SW480 (cell line): ENCODE measurements around the gene DPYSL5.
A peak's percentile ranks its signal among the peaks of the same experiment; 100 is the strongest.
"Not testable (repeated sequence)": the region's sequence is repeated elsewhere in the genome, so short reads cannot be mapped to it uniquely, and the experiment has no call there.

Experiments
- DNase-seq: peaks from one replicate; pipeline ENCODE4 v3.0.0-alpha.2; 2016; ENCODE audit warnings: low spot score

The DPYSL5 gene

DNA sequence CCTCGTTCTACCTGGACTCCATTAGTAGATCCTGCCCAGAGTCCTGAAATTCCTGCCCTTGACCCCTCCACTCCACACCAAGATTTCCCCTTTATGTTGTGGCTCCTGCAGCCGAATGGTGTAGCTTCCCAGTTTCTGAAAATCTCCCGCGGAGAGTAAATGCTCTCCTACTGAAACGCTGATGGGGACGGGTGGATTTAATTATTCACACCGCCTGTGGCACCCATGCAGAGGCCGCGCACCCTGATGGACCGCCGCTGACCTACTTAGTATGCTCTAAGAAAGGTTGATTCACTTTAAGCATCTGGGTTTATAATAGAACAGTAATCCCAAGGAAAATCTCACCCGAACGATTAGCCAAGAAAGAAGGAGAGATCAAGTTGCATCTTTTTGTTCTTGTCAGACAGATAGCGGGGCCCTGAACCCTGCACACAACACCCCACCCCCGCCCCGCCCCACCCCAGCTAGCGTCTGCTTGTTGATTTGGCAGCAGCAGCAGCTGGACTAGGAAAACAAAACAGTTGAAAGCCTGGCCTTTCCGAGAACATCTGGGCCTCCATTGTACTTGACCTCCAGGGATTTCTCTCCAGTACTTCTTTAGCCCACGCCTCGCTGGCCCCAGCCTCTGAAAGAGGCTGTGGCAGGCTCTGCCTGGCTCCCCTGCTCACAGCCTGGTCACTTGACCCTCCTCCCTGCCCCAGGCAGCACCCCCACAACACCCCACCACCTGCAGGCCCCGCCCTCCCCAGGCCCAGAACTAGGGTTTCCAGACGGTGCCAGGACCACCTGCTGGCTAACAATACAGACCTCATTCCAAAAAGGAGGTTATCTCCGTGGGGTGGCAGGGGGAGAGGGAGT is 53.6 kb downstream of the DPYSL5 start:
- DNase-seq: no peak

DNA sequence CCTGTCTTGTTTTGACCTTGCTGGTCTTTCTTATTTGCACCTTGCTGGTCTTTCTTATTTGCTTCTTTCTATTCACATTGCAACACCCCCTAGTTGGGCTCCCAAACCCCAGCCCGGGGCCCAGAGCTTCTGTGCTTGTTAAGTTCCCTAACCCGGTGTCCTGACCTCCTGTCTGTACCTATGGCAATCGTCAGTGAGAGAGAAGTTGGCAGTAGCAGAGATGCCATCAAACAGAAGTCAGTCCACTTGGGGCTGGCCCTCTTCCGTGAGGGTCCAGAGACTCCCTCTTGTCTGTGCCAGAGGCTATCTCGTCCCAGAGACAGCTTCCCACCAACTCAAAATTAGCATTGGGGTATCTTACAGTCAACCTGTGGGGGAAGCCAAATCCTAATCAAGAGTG is 55.7 kb downstream of the DPYSL5 start:
- no peak for DNase-seq

DNA sequence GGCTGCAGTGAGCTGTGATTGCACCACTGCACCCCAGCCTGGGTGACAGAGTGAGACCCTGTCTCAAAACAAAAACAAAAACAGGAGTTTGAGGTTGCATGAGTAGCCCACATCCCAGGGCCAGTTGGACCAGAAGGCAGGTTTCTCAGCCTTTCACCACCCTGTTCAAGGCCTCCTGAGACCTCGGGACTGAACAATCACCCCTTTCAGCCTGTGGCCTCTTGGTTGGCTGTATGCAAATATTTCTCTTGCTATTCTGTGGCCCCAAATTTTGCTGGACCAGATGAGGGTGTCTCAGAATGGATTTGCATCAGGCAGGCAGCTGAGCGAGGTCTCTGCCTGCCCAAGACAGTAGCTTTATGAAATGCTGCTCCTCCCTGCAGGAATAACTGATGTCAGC is 56.9 kb downstream of the DPYSL5 start:
- DNase-seq: no peak

DNA sequence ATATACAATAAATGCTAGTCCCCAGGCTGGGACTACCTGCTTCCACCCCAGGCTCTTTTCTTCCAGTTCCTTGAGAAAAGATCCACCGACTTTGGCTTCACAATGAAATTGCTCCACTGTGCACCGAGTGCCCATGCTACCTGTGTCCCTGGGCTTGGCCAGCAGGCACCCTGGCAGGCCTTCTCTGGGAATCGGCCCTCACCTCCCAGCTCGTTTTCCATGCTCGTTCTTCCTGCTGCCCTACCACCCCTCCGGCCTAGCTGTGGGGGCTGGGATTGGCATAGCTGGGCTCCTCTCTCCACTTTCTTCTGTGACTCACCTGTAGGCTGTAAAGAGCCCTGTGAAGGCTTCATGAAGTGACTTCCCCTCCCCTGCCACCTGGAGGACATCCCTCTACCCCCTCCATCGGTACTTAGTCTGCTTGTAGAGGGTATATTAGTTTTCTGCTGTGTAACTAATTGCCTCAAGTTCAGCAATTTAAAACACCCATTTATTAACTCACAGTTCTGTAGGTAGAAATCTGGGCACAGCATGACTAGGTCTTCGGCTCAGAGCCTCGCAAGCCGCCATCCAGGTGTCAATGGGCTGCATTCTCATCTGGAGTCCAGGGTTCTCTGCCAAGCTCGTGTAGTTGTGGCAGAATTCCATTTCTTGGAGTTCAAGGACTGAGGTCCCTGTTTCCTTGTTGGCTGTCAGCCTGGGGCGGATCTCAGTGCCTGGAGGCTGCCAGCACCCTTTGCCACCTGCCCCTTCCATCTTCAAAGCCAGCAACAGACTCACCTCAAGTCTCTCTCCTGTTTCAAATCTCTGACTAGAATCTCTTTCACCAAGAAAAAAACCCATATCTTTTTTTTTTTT is 57.6 kb downstream of the DPYSL5 start:
- DNase-seq: no peak

DNA sequence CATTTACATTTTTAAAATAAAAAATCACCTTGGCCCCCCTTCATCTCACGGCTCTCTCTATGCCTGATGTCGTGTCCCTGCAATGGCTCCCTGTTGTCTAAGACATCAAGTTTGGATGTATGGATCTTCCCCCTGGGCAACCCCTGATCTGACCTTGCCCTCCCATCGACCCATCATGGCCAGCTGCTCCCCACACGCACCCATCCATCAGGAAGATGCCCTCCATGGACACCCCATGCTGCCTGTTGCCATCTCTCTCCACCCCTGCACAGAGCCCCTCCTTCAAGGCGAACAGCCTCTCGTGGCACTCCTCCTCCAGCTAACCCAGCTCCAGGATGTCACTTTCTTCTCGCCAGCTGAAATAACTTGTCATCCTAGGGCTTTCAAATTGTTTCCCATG is 59.5 kb downstream of the DPYSL5 start:
- no peak for DNase-seq

DNA sequence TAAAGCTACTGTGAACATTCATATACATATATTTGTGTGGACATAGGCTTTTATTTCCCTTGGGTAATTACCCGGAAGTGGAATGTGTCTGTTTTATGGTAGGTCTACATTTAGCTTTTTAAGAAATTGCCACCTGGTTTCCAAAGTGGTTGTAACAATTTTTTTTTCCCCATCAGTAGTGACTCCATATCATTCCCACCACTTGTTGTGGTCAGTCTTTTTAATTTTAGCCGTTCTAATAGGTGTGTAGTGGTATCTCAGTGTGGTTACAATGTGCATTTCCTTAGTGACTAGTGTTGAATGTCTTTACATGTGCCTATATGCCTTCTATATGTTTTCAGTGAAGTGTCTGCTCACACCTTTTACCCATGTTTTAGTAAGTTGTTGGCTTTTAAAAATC is 62.2 kb downstream of the DPYSL5 start:
- no peak for DNase-seq

DNA sequence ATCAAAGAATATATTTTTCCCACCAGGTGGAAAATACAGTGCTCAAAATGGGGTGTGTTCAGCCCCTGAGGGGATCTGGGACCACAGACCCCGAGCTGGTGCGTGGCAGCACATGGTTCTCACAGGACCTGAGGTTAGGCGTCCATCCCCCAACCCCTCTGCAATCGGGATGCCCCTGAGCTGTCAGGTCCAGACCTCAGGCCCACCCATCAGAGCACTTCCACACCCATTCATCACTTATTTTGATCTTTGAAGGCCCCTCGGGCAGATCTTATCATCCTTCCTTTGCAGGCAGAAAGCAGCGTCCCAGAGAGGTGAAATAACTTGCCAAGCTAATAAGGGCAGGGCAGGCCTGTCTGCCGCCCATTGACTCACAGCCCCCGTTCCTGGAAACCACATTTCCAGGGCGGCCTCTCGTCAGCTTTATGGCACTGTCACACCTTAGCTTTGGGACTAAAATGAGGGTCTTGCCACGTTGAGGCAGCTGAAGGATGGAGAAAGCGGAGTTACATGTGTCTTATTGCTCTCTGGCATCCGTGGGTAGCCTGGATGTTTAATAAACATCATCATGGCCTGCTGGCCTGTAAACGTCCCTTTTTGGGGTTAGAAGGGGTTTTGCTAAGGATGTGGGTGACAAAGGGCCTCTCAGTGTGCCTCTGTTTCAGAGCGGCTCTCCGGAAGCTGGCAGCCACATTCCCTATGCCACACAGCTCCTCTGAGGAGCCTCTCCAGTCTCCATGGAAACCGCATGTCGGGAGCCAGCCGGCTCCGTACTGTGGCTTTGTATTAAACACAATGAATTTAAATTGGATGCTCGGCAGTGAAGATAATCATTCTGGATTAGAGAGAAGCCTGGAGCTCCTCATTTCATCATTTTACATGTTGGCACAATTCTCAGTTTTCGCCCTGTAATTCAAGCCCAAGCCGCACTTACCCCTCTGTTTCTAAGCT is 64.3 kb downstream of the DPYSL5 start:
- DNase-seq: no peak

DNA sequence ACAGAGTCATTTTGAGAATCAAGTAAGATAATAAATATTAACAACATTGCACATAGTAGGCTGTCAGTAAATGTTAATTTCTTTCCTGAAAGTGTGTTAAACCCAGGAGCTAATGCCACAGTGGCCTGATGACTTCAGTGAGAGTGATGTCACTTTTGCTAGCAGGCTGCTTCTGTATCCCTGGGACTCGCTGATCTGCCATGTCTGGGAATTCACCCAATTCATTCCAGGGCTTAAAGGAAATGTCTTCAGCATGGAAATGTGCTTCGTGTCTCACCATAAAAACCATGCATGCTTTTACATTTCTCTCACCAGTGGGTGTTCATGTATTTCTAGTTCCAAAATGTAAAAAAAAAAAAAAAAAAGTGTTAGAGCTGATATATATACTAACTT is 65.7 kb downstream of the DPYSL5 start:
- no peak for DNase-seq

DNA sequence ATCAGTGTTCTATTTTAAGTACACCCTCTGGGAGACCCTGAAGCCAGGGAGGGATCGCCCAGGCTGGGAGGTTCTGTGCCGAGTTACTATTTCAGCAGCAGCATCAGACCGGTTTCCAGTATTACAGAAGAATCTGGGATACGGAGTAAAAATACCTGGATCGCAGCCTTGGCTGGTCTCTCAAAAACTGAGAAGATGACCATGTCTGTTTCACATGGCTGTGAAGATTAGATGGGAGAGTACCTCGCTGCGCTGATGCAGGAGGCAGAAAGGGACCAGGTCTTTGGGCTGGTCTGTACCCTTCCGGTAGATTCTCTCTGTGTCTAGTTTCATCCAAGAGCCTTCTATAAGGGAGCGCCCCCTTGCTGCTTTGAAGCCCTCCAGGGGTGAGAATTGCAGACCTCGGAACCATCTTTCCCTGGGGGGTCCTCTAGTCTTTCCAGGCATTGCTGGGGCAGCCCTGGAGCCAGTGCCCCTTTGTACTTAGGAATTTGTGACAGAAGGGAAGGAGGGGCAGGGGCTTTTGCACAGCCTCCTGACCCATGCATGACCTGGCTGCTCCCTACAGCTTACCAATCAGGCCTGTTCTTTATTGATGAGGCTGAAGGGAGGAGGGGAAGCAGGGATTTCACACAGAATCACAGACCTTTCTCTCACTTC is 66.2 kb downstream of the DPYSL5 start:
- DNase-seq: no peak

DNA sequence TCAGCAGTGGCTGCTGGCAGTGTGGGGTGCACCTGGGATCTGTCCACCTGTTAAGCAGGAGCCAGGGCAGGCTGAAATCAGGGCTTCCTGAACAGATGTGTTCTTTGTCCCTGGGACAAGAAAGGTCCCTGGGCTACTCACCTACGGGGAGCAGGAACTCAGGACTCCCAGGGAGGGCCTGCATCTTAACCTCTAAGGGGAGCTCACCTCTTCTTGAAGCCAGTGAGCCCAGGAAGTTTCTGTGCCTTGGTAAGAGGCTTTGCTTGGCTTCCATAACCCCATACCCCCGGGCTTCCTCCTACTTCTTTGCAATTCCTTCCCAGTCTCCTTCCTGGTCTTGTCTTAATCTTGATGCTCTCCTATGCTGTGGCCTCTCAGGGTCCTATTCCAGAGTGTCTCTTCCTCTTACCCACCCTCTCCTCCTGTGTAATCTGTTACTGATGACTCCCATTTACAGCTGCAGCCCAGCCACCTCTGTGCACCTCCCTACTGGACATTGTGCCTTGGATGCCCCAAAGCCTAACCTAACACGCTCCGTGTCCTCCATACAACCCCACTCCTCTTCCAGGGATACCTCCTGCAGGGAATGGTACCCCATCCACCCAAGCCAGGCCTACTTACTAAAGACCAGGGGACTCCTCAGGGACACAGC is 66.9 kb downstream of the DPYSL5 start:
- DNase-seq: no peak

DNA sequence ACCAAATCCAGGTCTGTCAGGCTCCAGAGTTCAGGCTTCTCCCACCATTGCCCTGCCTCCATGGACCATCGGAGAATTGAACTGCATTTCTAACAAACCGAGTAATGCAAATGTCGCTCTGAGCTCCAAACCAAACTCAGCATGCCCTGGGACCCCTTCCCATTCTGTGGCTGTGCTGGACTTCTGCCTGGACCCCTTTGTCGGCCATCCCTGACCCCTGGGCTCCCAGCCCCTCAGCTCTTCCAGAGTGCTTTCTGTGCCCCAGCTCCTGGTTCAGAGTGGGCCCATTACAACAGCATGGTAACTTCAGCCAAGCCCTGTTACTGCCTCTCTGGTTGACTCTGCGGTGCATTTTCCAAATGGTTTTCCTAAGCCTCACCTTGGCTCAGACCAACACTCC is 67.4 kb downstream of the DPYSL5 start:
- DNase-seq: no peak

DNA sequence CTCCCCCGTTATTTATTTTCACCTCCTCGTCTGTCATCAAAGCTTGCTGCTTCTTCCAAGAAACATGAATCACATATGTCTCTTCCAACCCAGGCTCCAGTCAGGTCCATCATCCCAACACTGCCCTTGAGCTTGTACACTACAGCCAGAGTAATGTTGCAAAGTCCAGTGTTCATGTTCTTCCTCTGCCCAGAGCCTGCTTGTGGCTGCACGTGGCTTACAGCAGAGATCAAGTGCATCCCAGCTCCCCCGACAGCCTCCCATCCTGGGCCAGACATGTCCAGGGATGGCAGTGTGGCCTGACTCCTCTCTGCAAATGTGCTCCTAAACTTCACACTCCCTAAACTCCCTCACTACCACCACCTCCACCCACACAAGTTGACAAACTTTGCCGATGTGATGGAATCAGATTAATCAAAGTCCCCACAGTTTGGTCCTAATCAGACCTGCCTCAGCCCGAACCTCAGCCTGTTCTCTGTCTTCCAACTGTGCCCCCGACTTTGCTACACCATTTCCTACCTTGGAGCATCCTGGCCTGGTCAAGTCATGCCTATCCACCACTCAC is 68.3 kb downstream of the DPYSL5 start:
- no peak for DNase-seq

DNA sequence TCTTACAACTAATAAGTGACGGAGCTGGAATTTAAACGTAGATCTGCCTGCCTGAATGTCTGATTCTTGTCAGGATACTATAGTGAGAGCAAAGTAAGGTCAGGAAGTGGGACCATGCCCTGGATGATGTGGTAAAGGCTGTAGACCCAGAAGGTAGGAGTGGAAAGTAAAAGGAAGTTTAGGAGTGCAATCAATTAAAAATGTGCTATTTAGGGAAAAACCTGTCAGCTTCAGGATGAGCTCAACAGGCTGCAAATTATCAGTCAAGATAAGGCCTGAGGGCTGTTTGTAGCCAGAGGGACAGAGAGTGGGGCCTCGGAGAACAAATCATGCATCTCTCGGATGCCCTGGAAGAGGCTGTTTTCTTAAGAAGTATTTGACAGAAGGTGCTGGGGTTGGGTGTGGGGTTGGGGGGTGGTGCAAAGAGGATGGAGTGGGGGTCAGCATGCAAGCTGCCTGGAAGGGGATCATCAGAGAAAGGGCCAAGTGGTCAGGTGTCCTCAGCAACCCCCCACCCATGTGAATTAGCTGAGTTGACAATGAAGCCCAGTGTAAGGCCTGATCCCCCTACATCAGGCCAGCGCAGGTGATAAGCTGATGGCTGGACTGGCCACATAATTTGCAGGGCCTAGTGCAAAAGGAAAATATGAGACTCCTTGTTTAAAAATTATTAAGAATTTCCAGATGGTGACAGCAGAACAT is 69.4 kb downstream of the DPYSL5 start:
- DNase-seq: no peak

DNA sequence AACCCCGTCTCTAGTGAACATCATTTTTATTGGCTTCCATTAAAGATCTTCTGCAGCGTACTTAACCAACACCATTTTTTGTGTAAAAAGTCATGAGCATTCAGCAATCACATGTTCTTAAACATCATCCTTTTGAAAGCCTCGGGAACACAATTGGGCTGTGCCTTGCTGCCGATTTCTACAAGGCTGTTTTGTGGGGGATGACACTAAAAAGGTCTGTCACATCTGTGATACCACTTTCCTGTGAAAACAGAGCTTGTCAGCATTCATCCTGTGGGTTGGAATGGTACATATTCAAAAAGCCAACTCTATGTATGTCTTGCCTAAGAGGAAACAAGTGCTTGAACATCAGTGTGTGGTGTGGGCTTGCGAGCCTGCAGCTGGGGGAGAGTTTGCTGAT is 73.4 kb downstream of the DPYSL5 start:
- no peak for DNase-seq

DNA sequence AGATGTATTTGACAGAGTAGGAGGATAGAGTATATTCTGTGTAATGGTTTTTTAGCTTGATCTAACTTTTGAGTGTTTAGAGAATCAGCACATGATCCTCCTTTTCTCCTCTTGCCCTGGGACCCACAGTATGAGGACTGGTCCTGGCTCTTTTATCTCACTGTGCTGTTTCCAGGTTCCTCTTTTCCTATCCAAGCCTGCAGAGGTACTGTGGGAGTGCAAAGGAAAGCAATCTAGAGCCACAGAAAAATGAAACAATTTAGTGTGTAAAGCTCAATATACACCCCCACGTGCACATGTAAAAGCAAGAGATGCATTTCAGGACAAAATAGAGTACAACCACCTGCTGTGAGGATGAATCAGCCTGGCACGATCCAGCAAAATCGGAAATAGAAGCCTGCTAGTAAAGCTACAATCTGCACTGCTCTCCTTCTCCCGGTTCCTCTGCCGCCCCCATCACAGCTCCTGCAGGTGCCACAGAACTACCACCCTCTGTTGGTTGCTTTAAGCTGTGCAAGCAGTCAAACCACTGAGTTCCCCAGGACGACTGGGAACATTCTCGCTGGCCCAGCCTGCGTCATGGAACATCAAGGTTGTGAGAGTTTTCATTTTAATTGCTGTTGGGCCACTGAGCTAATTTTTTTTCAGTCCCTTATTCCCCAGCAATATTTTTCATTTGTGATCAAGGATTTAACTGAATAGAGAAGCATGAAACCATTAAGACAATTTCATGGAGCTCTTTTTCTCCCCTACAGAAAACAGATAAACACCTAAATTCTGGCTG is 74.7 kb downstream of the DPYSL5 start:
- DNase-seq: peak; percentile 78

DNA sequence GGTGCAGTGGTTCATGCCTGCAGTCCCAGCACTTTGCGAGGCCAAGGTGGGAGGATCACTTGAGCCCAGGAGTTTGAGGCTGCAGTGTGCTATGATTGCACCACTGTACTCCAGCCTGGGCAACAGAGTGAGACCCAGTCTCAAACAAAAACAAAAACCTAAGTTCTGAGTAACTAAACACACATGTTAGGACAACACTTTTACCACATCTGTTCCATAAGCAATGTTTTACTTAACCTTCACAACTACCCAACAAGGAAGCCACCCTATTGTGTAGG is 75.2 kb downstream of the DPYSL5 start:
- not testable (repeated sequence) for DNase-seq

DNA sequence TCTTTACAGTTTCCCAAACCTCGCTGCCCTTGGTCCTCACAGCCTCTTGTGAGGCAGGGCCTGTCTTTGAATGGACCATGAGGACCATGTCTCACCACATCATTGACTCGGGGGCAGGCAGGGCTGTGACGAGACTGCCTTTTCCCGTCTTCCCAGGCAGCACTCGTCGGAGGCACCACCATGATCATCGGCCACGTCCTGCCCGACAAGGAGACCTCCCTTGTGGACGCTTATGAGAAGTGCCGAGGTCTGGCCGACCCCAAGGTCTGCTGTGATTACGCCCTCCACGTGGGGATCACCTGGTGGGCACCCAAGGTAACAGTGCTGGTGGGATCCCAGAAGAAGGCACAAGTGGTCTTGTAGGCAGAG is 76.8 kb downstream of the DPYSL5 start:
- no peak for DNase-seq

DNA sequence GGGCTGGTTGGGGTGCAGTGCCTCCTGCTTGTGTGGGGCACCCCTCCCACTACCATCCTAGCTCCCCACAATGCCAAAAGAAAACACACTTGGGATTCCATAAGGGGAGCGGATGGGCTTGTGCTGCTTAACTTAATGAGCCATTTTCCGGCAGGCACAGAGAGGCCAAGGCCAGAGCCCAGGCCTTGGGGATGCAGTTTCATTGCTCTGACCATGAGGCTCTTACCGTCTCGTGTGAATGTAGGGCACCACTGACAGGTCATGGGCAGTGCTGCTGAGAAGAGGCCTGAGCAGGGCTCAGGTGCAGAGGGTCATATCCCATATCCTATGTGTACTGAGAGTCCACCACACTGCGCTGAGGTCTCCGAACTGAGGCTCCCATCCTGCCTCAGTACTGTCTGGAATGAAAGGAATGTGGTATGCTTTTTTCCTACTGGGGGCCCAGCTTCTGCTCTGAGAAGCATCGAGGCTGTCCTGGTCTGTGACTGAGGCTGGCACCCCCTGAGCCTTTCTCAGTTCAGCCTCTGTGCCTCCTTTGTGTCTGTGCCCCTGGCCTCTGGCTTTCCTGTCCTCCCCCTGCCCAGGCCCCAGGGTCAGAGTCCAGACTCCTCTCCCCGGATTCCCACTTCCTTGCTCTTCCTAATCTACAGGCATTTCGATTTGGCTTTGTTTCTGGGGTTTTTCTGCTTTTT is 77.3 kb downstream of the DPYSL5 start:
- DNase-seq: no peak

DNA sequence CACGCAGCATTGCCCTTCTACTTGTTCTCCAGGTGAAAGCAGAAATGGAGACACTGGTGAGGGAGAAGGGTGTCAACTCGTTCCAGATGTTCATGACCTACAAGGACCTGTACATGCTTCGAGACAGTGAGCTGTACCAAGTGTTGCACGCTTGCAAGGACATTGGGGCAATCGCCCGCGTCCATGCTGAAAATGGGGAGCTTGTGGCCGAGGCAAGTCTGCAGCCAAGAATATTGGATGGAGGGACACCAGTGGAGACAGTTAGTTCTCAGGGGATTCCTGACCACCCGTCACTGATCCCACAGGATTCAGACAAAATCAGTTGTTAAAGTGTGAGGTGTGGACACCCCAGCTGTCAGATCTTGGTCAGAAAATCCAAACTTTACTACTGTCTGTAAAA is 79.3 kb downstream of the DPYSL5 start:
- DNase-seq: no peak
